Body of pancreas (tissue), 4 donors: Measurements from ENCODE around the gene RFTN1. TPM values are rescaled to one million over a fixed set of nuclear protein-coding genes. Genes with fewer than 3 reads are reported as not detected.

ENCODE experiments used
- ATAC-seq: fragments of 150-250 bp; one replicate; pipeline ENCODE4 v1.9.1; 2016
- DNase-seq, 4 donors: peaks; one replicate each; pipeline ENCODE4 v3.0.0-alpha.2; 2019
- H3K27ac ChIP-seq, 4 donors: fragments of 200-600 bp; sonication (generic); 1 replicate in 3 of 4; 2 replicates in 1 of 4; pipeline versions ENCODE4 v1.5.1 to v1.6.1; 2016 to 2019; ENCODE audit warnings: mild to moderate bottlenecking in 1 of 4, mixed read lengths in 1 of 4, moderate library complexity in 1 of 4
- H3K27me3 ChIP-seq, 2 donors: fragments of 200-600 bp; sonication (generic); one replicate each; pipeline ENCODE4 v1.6.0; 2016; ENCODE audit warnings: mild to moderate bottlenecking in 1 of 2
- H3K36me3 ChIP-seq, 2 donors: fragments of 200-600 bp; sonication (generic); replicated peaks in 1 of 2; 2 replicates each; pipeline ENCODE4 v1.5.1; 2016; ENCODE audit warnings: low read depth in 2 of 2; ENCODE audit not compliant: insufficient read depth in 1 of 2
- H3K4me1 ChIP-seq: fragments of 200-600 bp; sonication (generic); one replicate; pipeline ENCODE4 v1.6.0; 2016
- H3K4me3 ChIP-seq, 2 donors: fragments of 200-600 bp; sonication (generic); 1 replicate in 1 of 2; 2 replicates in 1 of 2; pipeline ENCODE4 v1.5.1; 2016 to 2019
- H3K9me3 ChIP-seq, 3 donors: fragments of 200-600 bp; sonication (generic); 1 replicate in 2 of 3; 2 replicates in 1 of 3; pipeline ENCODE4 v1.5.1; 2016
- CTCF ChIP-seq, 7 experiments: fragments of 450-650 bp in 4 of 7; fragments of 200-600 bp in 3 of 7; sonication (generic) in 3 of 7; IDR thresholded peaks; one replicate each; pipeline ENCODE4 v1.5.1; 2016 to 2019; ENCODE audit warnings: antibody characterized with exemption in 7 of 7
- POLR2A ChIP-seq, 3 donors: fragments of 450-650 bp; IDR thresholded peaks; one replicate each; pipeline ENCODE4 v1.6.1; 2016; ENCODE audit warnings: antibody characterized with exemption in 3 of 3, mild to moderate bottlenecking in 2 of 3
- WGBS, 2 donors: methylation state at CpG; one replicate each; pipeline ENCODE4 v1.1.5; 2017; 5-methylcytosine and 5-hydroxymethylcytosine counted together
- intact Hi-C: fragments of 100-400 bp; cut with DNase I; formaldehyde crosslinking; loops from one replicate; pipeline ENCODE4 v1.15.1; 2023
- total RNA-seq, 2 donors: library from RNA; depleted of rRNA; stranded (reverse); fragments of >200 nt; gene quantifications; one replicate each; pipeline ENCODE4 v1.1.0, GENCODE V29; 2016

The RFTN1 gene
- total RNA-seq, 2 donors from 2014 or later: 6.5 to 28.0 TPM

- H3K4me1 ChIP-seq: no peaks in the 10 kb centered on the region
- peak overlapping the region in 1 of 4 donors; percentile 4 for H3K27ac ChIP-seq
- TF ChIP-seq CTCF (IDR thresholded peaks at IDR 0.05) (no peak), POLR2A (IDR thresholded peaks at IDR 0.05) (no peak)
- H3K4me3 ChIP-seq: no peak overlapping the region
- 72 to 78% methylated on average over 12 of the region's 12 CpGs for WGBS, 2 donors
- ATAC-seq (no peak), DNase-seq (no peak)
- no peaks in the 10 kb centered on the region for H3K27me3 ChIP-seq
- H3K9me3 ChIP-seq: no peaks in the 10 kb centered on the region
- no peaks in the 10 kb centered on the region for H3K36me3 ChIP-seq
- intact Hi-C loops: no loop called here
These were observed 32.9 kb upstream of the RFTN1 start for GRCh38 chr3:16546186-16547010.

GRCh38 chr3:16545413-16546185 is 32.1 kb upstream of the RFTN1 start:
- DNase-seq: no peak
- TF ChIP-seq CTCF (IDR thresholded peaks at IDR 0.05): no peak
- TF ChIP-seq POLR2A (IDR thresholded peaks at IDR 0.05): no peak
- no peaks in the 10 kb centered on the region for H3K4me1 ChIP-seq
- no peak for ATAC-seq
- WGBS, 2 donors: 63 to 70% methylated on average over 10 of the region's 10 CpGs
- no peak overlapping the region for H3K4me3 ChIP-seq
- peak overlapping the region in 2 of 4 donors; percentile 0 to 4 for H3K27ac ChIP-seq
- no peaks in the 10 kb centered on the region for H3K27me3 ChIP-seq
- no peaks in the 10 kb centered on the region for H3K36me3 ChIP-seq
- intact Hi-C loops: no loop called here
- H3K9me3 ChIP-seq: no peaks in the 10 kb centered on the region

- intact Hi-C loops: no loop called here
- H3K36me3 ChIP-seq: no peaks in the 10 kb centered on the region
- H3K4me1 ChIP-seq: no peaks in the 10 kb centered on the region
- no peak overlapping the region for H3K27ac ChIP-seq
- no peak overlapping the region for H3K4me3 ChIP-seq
- H3K27me3 ChIP-seq: no peaks in the 10 kb centered on the region
- DNase-seq (no peak), ATAC-seq (no peak)
- TF ChIP-seq CTCF (IDR thresholded peaks at IDR 0.05) (no peak), POLR2A (IDR thresholded peaks at IDR 0.05) (no peak)
- 65 to 77% methylated on average over 6 of the region's 6 CpGs for WGBS, 2 donors
- H3K9me3 ChIP-seq: no peaks in the 10 kb centered on the region
These were observed 29.9 kb upstream of the RFTN1 start for GRCh38 chr3:16543242-16543864.

- no peak for ATAC-seq
These were observed 25.0 kb upstream of the RFTN1 start for GRCh38 chr3:16538507-16538906.

More at GRCh38 chr3:16538507-16538906, 25.0 kb upstream of the RFTN1 start:
- Histone ChIP-seq H3K36me3 (no peaks in the 10 kb centered on the region), H3K27me3 (no peaks in the 10 kb centered on the region), H3K4me3 (no peak overlapping the region), H3K4me1 (no peaks in the 10 kb centered on the region), H3K27ac (no peak overlapping the region), H3K9me3 (no peaks in the 10 kb centered on the region)
- TF ChIP-seq POLR2A (IDR thresholded peaks at IDR 0.05) (no peak), CTCF (IDR thresholded peaks at IDR 0.05) (no peak)
- DNase-seq: no peak
- intact Hi-C loops: no loop called here
- 60 to 61% methylated on average over 4 of the region's 4 CpGs for WGBS, 2 donors
